Erythroblast (primary cell): ENCODE measurements around the gene PPP1R8.

Source experiments
- GATA1 ChIP-seq: IDR thresholded peaks from 2 replicates; pipeline ENCODE4 v1.6.1; 2011; ENCODE audit warnings: low read depth, mild to moderate bottlenecking, control low read depth, low read length, moderate library complexity
- POLR2A ChIP-seq: IDR thresholded peaks from 2 replicates; pipeline ENCODE4 v1.6.1; 2011; ENCODE audit warnings: mild to moderate bottlenecking, low read length

- no peak for TF ChIP-seq POLR2A
- TF ChIP-seq GATA1 = no peak
Measured at GRCh38 chr1:27885114-27885528, 54.5 kb downstream of the PPP1R8 start.
